ENCODE results near the gene ABLIM2.

The ABLIM2 gene

GRCh38 chr4:8192748-8193738 lies 34.4 kb upstream of the ABLIM2 start:
- DNase-seq (ENCODE audit: low read depth, low spot score) = no peak

GRCh38 chr4:8191136-8191747 lies 32.6 kb upstream of the ABLIM2 start:
- DNase-seq (ENCODE audit: low read depth, low spot score) = no peak

GRCh38 chr4:8189551-8190466 lies 31.2 kb upstream of the ABLIM2 start:
- DNase-seq (ENCODE audit: low read depth, low spot score) = no peak

GRCh38 chr4:8188743-8189550 lies 30.3 kb upstream of the ABLIM2 start:
- no peak for DNase-seq (ENCODE audit: low read depth, low spot score)

- DNase-seq (ENCODE audit: low read depth, low spot score) = no peak
Measured at GRCh38 chr4:8188085-8188484, 29.5 kb upstream of the ABLIM2 start.

GRCh38 chr4:8185930-8186329 lies 27.3 kb upstream of the ABLIM2 start:
- no peak for DNase-seq (ENCODE audit: low read depth, low spot score)

GRCh38 chr4:8185295-8185694 lies 26.7 kb upstream of the ABLIM2 start:
- DNase-seq (ENCODE audit: low read depth, low spot score) = no peak

GRCh38 chr4:8184061-8184460 lies 25.4 kb upstream of the ABLIM2 start:
- no peak for DNase-seq (ENCODE audit: low read depth, low spot score)

GRCh38 chr4:8182858-8183725 lies 24.5 kb upstream of the ABLIM2 start:
- DNase-seq (ENCODE audit: low read depth, low spot score) = no peak

- DNase-seq (ENCODE audit: low read depth, low spot score) = no peak
Measured at GRCh38 chr4:8182294-8182693, 23.7 kb upstream of the ABLIM2 start.

GRCh38 chr4:8181844-8182243 lies 23.2 kb upstream of the ABLIM2 start:
- DNase-seq (ENCODE audit: low read depth, low spot score) = no peak

GRCh38 chr4:8181119-8181518 lies 22.5 kb upstream of the ABLIM2 start:
- DNase-seq (ENCODE audit: low read depth, low spot score) = no peak

GRCh38 chr4:8180310-8181093 lies 21.9 kb upstream of the ABLIM2 start:
- no peak for DNase-seq (ENCODE audit: low read depth, low spot score)

- no peak for DNase-seq (ENCODE audit: low read depth, low spot score)
Measured at GRCh38 chr4:8179771-8180170, 21.2 kb upstream of the ABLIM2 start.

GRCh38 chr4:8179074-8179473 lies 20.5 kb upstream of the ABLIM2 start:
- no peak for DNase-seq (ENCODE audit: low read depth, low spot score)

- DNase-seq (ENCODE audit: low read depth, low spot score) = no peak
Measured at GRCh38 chr4:8177956-8178355, 19.3 kb upstream of the ABLIM2 start.

GRCh38 chr4:8177552-8177951 lies 18.9 kb upstream of the ABLIM2 start:
- no peak for DNase-seq (ENCODE audit: low read depth, low spot score)

GRCh38 chr4:8176547-8177399 lies 18.2 kb upstream of the ABLIM2 start:
- no peak for DNase-seq (ENCODE audit: low read depth, low spot score)
